Heart left ventricle (tissue), 16 donors: ENCODE data around the gene PARVA. TPM values are rescaled to one million over a fixed set of nuclear protein-coding genes. Genes with fewer than 3 reads are reported as not detected.

Experiments
- ATAC-seq, 4 donors: fragments of 200-7000 bp; cut with Tn5 transposase; one replicate each; pipeline ENCODE4 v1.9.1; 2020 to 2022; ENCODE audit warnings: moderate library complexity in 4 of 4, mild to moderate bottlenecking in 3 of 4, moderate number of reproducible peaks in 1 of 4
- DNase-seq, 5 donors: peaks; one replicate each; pipeline ENCODE4 v3.0.0-alpha.2; 2020
- H3K27ac ChIP-seq, 12 donors: fragments of 200-600 bp; sonication (generic) in 4 of 12; one replicate each; pipeline versions ENCODE4 v1.5.0 to v1.8.0; 2016 to 2022; ENCODE audit warnings: mild to moderate bottlenecking in 2 of 12
- H3K27me3 ChIP-seq, 9 donors: fragments of 200-600 bp; sonication (generic) in 2 of 9; one replicate each; pipeline versions ENCODE4 v1.5.1 to v1.8.0; 2016 to 2022; ENCODE audit warnings: mild to moderate bottlenecking in 3 of 9
- H3K36me3 ChIP-seq, 9 donors: fragments of 200-600 bp; sonication (generic) in 2 of 9; one replicate each; pipeline versions ENCODE4 v1.5.0 to v1.8.0; 2018 to 2022; ENCODE audit warnings: mild to moderate bottlenecking in 2 of 9
- H3K4me1 ChIP-seq, 12 donors: fragments of 200-600 bp; sonication (generic) in 4 of 12; one replicate each; pipeline versions ENCODE4 v1.5.0 to v1.8.0; 2016 to 2022; ENCODE audit warnings: mild to moderate bottlenecking in 3 of 12
- H3K4me3 ChIP-seq, 12 donors: fragments of 200-600 bp; sonication (generic) in 4 of 12; one replicate each; pipeline versions ENCODE4 v1.5.0 to v1.8.0; 2017 to 2022; ENCODE audit warnings: mild to moderate bottlenecking in 9 of 12, moderate library complexity in 4 of 12
- H3K9me3 ChIP-seq, 12 donors: fragments of 200-600 bp; sonication (generic) in 4 of 12; one replicate each; pipeline versions ENCODE4 v1.5.0 to v1.8.0; 2016 to 2022; ENCODE audit warnings: mild to moderate bottlenecking in 1 of 12
- CTCF ChIP-seq, 12 donors: fragments of 200-600 bp; sonication (generic) in 4 of 12; IDR thresholded peaks; one replicate each; pipeline versions ENCODE4 v1.5.0 to v1.8.0; 2018 to 2022; ENCODE audit warnings: antibody characterized with exemption in 12 of 12, mild to moderate bottlenecking in 5 of 12
- POLR2A ChIP-seq, 2 donors: fragments of 450-650 bp; IDR thresholded peaks; one replicate each; pipeline ENCODE4 v1.6.1; 2017; ENCODE audit warnings: antibody characterized with exemption in 2 of 2, mild to moderate bottlenecking in 2 of 2, moderate library complexity in 2 of 2
- WGBS, 4 donors: extraction: QIAGEN DNeasy Blood & Tissue Kit in 2 of 4; methylation state at CpG; one replicate each; pipeline versions ENCODE4 v1.1.5 to v1.1.7; 2013 to 2018; 5-methylcytosine and 5-hydroxymethylcytosine counted together
- intact Hi-C, 10 donors: fragments of 100-400 bp; cut with DNase I; formaldehyde crosslinking; loops; one replicate each; pipeline versions ENCODE4 v1.11.1 to v1.14.2; 2022
- polyA plus RNA-seq, 2 donors: library from polyadenylated mRNA; stranded (reverse); fragments of 200-250 nt; gene quantifications; one replicate each; pipeline ENCODE4 v1.2.3, GENCODE V29; 2013
- total RNA-seq, 9 donors: library from RNA; depleted of rRNA in 2 of 9; stranded (reverse); fragments of >200 nt in 2 of 9; fragmentation: NEBNext Ultra II Directional in 3 of 9; extraction: Animal tissue kit (Norgen Biotek cat#: 25700) in 3 of 9; gene quantifications; one replicate each; pipeline versions ENCODE4 v1.1.0 to v1.2.4, GENCODE V29; 2016 to 2023
- donor health status: ischemic (EF 13 %, LVEDD 7.1; RV severe dilation, severe dysfunction).
- donor health status: healthy with polysubstance abuse.
- donor health status: DM: no; HTN: yes; CAD: no.
- donor health status: DM: no; HTN: no; CAD: no.
- donor health status: ischemic (EF 25% LVEDD 6.9; RV normal size, moderate dysfunction).
- donor health status: ischemic (EF 25% LVEDD 5.7; RV mildly dilated, moderate dysfunction).
- donor health status: healthy.
- donor health status: DM: yes; HTN: yes; CAD: no.
- donor health status: ischemic (EF 35%, LVEDD 5.7; RV mildly dilated, moderate dysfunction).
- donor health status: nonischemic (EF 11% LVEDD 7.7; RV severe dilation, severe dysfunction).
- donor health status: DM: yes; HTN: yes; CAD: no.
- donor health status: PGD.
- donor health status: ischemic (EF 29% LVEDD 5.4; RV normal size, mild dysfunction).
- donor health status: nonischemic (EF 23%, LVEDD 6.1; RV moderate dilation, normal function).

The PARVA gene
- total and polyA plus RNA-seq, 11 donors: 22.7 to 99.2 (median 65.9) TPM

GRCh38 chr11:12420706-12421105 is 43.3 kb downstream of the PARVA start:
- Histone ChIP-seq H3K4me1 (peaks cover 0 to 22% (median 12%) of the 10 kb centered on the region in 12 donors), H3K4me3 (no peak overlapping the region), H3K27ac (peak overlapping the region in 1 of 12 donors; percentile 98), H3K9me3 (no peaks in the 10 kb centered on the region), H3K27me3 (no peaks in the 10 kb centered on the region), H3K36me3 (peaks cover 0 to 3% (median 0%) of the 10 kb centered on the region in 9 donors)
- ATAC-seq (no peak), DNase-seq (no peak)
- 87 to 94% (median 93%) methylated on average over 6 of the region's 6 CpGs for WGBS, 4 donors
- intact Hi-C loops: no loop called here
- TF ChIP-seq CTCF (IDR thresholded peaks at IDR 0.05) (no peak), POLR2A (IDR thresholded peaks at IDR 0.05) (no peak)

- no peak for ATAC-seq
- H3K9me3 ChIP-seq: no peaks in the 10 kb centered on the region
- H3K4me1 ChIP-seq: peaks cover 0 to 21% (median 12%) of the 10 kb centered on the region in 12 donors
- H3K4me3 ChIP-seq: no peak overlapping the region
- WGBS, 4 donors: 89 to 100% (median 92%) methylated on average over 1 of the region's 1 CpG
- no peaks in the 10 kb centered on the region for H3K27me3 ChIP-seq
- TF ChIP-seq POLR2A (IDR thresholded peaks at IDR 0.05) (no peak), CTCF (IDR thresholded peaks at IDR 0.05) (no peak)
- peak overlapping the region in 1 of 12 donors; percentile 98 for H3K27ac ChIP-seq
- peaks cover 0 to 3% (median 0%) of the 10 kb centered on the region in 9 donors for H3K36me3 ChIP-seq
- DNase-seq: no peak
- intact Hi-C loops: no loop called here
Observed at GRCh38 chr11:12421386-12421785, 44.0 kb downstream of the PARVA start.

GRCh38 chr11:12426176-12426575 is 48.8 kb downstream of the PARVA start:
- Histone ChIP-seq H3K4me3 (no peak overlapping the region), H3K4me1 (peaks cover 1 to 32% (median 15%) of the 10 kb centered on the region in 12 donors), H3K27ac (peak overlapping the region in 1 of 12 donors; percentile 92), H3K9me3 (no peaks in the 10 kb centered on the region), H3K27me3 (no peaks in the 10 kb centered on the region), H3K36me3 (peaks cover 0 to 3% (median 0%) of the 10 kb centered on the region in 9 donors)
- TF ChIP-seq CTCF (IDR thresholded peaks at IDR 0.05): no peak
- no peak for TF ChIP-seq POLR2A (IDR thresholded peaks at IDR 0.05)
- ATAC-seq (no peak), DNase-seq (no peak)
- intact Hi-C loops: no loop called here

GRCh38 chr11:12429155-12429554 is 51.8 kb downstream of the PARVA start:
- TF ChIP-seq POLR2A (IDR thresholded peaks at IDR 0.05) (no peak), CTCF (IDR thresholded peaks at IDR 0.05) (no peak)
- Histone ChIP-seq H3K4me3 (no peak overlapping the region), H3K4me1 (peaks cover 5 to 57% (median 40%) of the 10 kb centered on the region in 12 donors), H3K9me3 (no peaks in the 10 kb centered on the region), H3K36me3 (peaks cover 0 to 3% (median 0%) of the 10 kb centered on the region in 9 donors), H3K27me3 (no peaks in the 10 kb centered on the region), H3K27ac (peak overlapping the region in 1 of 12 donors; percentile 92)
- DNase-seq (no peak), ATAC-seq (no peak)
- intact Hi-C loops: no loop called here
- 93 to 98% (median 98%) methylated on average over 3 of the region's 3 CpGs for WGBS, 4 donors
